Activated CD4-positive, alpha-beta T cell treated with anti-CD3 and anti-CD28 coated beads, Interleukin-2, amount 50 U/mL, for 24 hours (primary cell): ENCODE results near the gene PEX11G.
"Not testable (repeated sequence)": the region's sequence is repeated elsewhere in the genome, so short reads cannot be mapped to it uniquely, and the experiment has no call there.

Source experiments
- DNase-seq, 2 donors: peaks; one replicate each; pipeline ENCODE4 v3.0.0-alpha.2; 2020; ENCODE audit warnings: low read depth in 1 of 2, low spot score in 1 of 2

Gene PEX11G

GRCh38 chr19:7470540-7471305, 18.1 kb downstream of the PEX11G start:
- no peak for DNase-seq

DNA sequence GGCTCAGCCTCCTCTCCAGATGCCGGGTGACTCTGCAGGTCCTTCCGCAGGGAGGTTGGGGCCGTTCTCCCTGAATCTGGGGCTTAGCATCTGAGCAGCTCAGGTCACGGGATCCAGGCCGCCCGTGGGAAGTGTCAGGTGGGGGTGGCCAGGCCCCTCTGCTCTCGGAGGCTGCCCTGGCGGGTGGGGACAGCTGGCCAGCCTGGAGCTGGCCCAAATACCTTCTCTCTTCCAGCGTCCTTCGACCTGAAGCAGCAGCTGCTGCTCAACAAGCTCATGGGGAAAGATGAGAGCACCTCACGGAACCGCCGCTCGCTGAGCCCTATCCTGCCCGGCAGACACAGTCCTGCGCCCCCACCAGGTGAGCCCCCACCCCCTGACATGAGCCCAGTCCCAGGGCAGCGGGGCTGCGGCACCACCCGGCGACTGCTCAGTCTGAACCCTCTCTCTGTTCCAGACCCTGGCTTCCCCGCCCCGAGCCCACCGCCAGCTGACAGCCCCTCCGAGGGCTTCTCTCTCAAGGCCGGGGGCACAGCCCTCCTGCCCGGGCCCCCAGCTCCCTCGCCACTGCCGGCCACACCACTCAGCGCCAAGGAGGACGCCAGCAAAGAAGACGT, 19.1 kb downstream of the PEX11G start:
- DNase-seq: no peak

- DNase-seq: no peak
Measured at GRCh38 chr19:7468840-7469239, 20.0 kb downstream of the PEX11G start.

GRCh38 chr19:7467009-7467989, 21.5 kb downstream of the PEX11G start:
- no peak for DNase-seq

- no peak for DNase-seq
Measured at GRCh38 chr19:7463575-7463974, 25.3 kb downstream of the PEX11G start.

GRCh38 chr19:7461841-7462629, 26.8 kb downstream of the PEX11G start:
- DNase-seq: no peak

DNA sequence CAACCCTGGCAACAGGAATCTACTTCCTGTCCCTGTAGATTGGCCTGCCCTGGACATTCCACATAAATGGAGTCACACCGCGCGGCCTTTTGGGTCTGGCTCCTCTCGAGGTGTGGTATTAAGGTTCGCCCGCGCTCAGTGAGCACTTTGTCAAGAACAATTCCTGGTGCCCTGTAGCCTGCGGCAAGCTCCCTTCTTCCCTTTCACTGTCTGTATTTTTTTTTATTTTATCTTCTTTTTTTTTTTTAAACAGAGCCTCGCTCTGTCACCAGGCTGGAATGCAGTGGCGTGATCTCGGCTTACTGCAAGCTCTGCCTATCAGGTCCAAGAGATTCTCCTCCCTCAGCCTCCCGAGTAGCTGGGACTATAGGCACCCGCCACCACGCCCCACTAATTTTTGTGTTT, 28.3 kb downstream of the PEX11G start:
- no peak for DNase-seq

DNA sequence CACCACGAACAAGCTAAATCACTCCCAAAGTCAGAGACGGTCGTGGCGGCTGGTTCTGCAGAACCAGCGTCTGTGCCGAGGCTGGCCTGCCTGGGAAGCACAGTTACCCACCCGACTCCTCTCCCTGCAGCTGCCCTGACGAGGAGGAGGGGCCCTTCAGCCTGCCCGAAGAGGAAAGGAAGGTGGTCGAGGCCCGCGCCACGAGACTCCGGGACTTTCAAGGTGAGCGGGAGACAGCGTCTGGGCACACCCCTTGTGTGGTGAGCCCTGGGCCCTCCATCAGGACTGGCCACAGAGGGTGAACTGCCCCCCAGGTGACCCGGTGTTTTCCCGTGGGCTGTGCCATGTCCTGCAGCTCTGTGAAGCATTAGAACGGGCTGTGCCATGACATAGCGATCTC, 29.1 kb downstream of the PEX11G start:
- DNase-seq: no peak

- DNase-seq: no peak
Measured at GRCh38 chr19:7458675-7459074, 30.2 kb downstream of the PEX11G start.

DNA sequence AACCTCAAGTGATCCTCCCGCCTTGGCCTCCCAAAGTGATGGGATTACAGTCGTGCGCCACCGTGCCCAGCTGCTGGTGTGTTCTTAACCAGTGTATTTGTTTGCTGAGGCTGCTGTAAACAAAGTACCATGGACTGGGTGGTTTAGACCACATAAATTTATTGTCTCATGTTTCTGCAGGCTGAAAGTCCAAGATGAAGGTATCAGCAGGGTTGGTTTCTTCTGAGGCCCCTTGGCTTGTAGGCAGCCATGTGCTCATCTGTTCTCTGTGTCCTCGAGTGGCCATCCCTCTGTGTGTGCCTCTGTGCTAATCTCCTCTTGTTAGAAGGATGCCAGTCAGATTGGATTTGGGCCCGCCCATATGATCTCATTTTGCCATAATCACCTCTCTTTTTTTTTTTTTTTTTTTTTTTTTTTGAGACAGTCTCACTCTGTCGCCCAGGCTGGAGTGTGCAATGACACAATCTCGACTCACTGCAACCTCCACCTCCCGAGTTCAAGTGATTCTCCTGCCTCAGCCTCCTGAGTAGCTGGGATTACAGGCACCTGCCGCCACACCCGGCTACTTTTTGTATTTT, 31.8 kb downstream of the PEX11G start:
- no peak for DNase-seq

GRCh38 chr19:7455600-7456296, 33.1 kb downstream of the PEX11G start:
- DNase-seq: no peak

- DNase-seq: no peak
Measured at GRCh38 chr19:7454998-7455397, 33.8 kb downstream of the PEX11G start.

GRCh38 chr19:7450243-7451223, 38.3 kb downstream of the PEX11G start:
- DNase-seq: no peak

DNA sequence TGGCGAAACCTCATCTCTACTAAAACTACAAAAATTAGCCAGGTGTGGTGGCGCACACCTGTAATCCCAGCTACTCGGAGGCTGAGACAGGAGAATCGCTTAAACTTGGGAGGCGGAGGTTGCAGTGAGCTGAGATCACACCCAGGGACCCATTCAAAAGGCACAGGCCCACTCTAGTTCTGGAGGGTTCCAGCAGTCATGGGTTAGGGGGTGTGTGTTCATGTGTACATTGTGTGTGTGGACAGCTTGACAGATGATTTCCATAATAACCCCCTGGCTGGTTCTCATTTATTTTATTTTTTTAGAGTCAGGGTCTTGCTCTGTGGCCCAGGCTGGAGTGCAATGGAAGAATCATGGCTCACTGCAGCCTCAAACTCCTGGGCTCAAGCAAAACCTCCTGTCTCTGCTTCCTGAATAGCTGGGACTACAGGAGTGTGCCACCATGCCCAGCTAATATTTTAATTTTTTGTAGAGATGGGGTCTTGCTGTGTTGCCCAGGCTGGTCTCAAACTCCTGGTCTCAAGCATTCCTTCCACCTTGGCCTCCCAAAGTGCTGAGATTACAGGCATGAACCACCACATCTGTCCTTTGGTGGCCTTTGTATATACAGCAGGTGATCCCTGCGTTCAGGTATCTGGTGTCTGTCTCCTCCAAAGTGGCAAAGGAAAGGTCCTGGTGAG, 39.3 kb downstream of the PEX11G start:
- not testable (repeated sequence) for DNase-seq

DNA sequence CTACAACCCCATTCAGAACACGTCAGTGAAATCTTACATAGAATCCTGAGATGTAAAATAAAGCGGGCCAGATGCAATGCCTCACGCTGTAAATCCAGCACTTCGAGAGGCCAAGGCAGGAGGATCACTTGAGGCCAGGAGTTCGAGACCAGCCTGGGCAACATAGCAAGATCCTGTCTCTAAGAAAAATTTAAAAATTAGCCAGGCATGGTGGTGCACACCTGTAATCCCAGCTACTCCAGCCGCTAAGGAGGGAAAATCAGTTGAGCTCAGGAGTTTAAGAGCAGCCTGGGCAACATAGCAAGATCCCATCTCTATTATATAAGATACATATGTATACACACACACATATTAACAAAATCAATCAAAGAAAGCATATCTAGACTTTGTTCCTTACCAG, 41.2 kb downstream of the PEX11G start:
- DNase-seq: no peak

- DNase-seq: no peak
Measured at GRCh38 chr19:7445104-7445503, 43.7 kb downstream of the PEX11G start.

DNA sequence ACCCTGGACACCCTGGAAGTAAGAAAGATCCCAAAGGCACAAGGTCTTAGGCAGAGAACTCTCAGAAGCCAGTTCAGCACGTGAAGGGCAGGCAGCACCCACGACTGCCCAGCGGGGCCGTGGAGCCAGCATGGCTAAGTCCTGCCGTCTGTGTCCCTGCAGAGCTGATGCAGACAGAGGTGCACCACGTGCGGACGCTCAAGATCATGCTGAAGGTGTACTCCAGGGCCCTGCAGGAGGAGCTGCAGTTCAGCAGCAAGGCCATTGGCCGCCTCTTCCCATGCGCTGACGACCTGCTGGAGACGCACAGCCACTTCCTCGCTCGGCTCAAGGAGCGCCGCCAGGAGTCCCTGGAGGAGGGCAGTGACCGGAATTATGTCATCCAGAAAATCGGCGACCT, 44.8 kb downstream of the PEX11G start:
- DNase-seq: no peak

- no peak for DNase-seq
Measured at GRCh38 chr19:7442423-7442822, 46.4 kb downstream of the PEX11G start.
